Neural progenitor cell (in vitro differentiated cells): ENCODE data around the gene HDAC4. TPM values are rescaled to one million over a fixed set of nuclear protein-coding genes. Genes with fewer than 3 reads are reported as not detected.

Experiments
- DNase-seq: peaks from one replicate; pipeline ENCODE4 v3.0.0-alpha.2; 2016; ENCODE audit warnings: low spot score
- H2AFZ ChIP-seq: fragments of 200-600 bp; sonication (generic); replicated peaks from 2 replicates; pipeline ENCODE4 v1.6.1; 2016; ENCODE audit warnings: antibody characterized with exemption
- H3F3A ChIP-seq: fragments of 200-600 bp; sonication (generic); 2 replicates; pipeline ENCODE4 v1.6.1; 2016; ENCODE audit warnings: antibody characterized with exemption, low read depth
- H3K27ac ChIP-seq: fragments of 200-600 bp; sonication (generic); 2 replicates; pipeline ENCODE4 v1.5.1; 2016; ENCODE audit warnings: mild to moderate bottlenecking
- H3K27me3 ChIP-seq: fragments of 200-600 bp; sonication (generic); 2 replicates; pipeline ENCODE4 v1.6.1; 2016; ENCODE audit warnings: mild to moderate bottlenecking, moderate library complexity
- H3K36me3 ChIP-seq: fragments of 200-600 bp; sonication (generic); 2 replicates; pipeline ENCODE4 v1.5.1; 2016
- H3K4me1 ChIP-seq: fragments of 200-600 bp; sonication (generic); 2 replicates; pipeline ENCODE4 v1.6.1; 2016; ENCODE audit warnings: mixed run types
- H3K4me2 ChIP-seq: fragments of 200-600 bp; sonication (generic); 2 replicates; pipeline ENCODE4 v1.6.1; 2016
- H3K4me3 ChIP-seq: fragments of 200-600 bp; sonication (generic); 2 replicates; pipeline ENCODE4 v1.5.1; 2016
- H3K79me2 ChIP-seq: fragments of 200-600 bp; sonication (generic); 2 replicates; pipeline ENCODE4 v1.6.1; 2016; ENCODE audit warnings: low read depth
- H3K9ac ChIP-seq: fragments of 200-600 bp; sonication (generic); 2 replicates; pipeline ENCODE4 v1.6.1; 2016
- H3K9me3 ChIP-seq: fragments of 200-600 bp; sonication (generic); 2 replicates; pipeline ENCODE4 v1.5.1; 2016; ENCODE audit warnings: low read depth
- H4K20me1 ChIP-seq: fragments of 200-600 bp; sonication (generic); 2 replicates; pipeline ENCODE4 v1.6.1; 2016; ENCODE audit warnings: low read depth
- H3K27ac Mint-ChIP-seq: 3 replicates; pipeline ENCODE4 v1.8.0; 2021; ENCODE audit warnings: mixed read lengths
- H3K27me3 Mint-ChIP-seq: 2 replicates; pipeline ENCODE4 v1.8.0; 2022; ENCODE audit warnings: low read depth, mild to moderate bottlenecking, inconsistent platforms, moderate library complexity, mixed read lengths; ENCODE audit not compliant: insufficient read depth
- H3K36me3 Mint-ChIP-seq: 3 replicates; pipeline ENCODE4 v1.8.0; 2021; ENCODE audit warnings: mixed read lengths
- H3K4me1 Mint-ChIP-seq: 3 replicates; pipeline ENCODE4 v1.8.0; 2021; ENCODE audit warnings: mixed read lengths
- H3K4me3 Mint-ChIP-seq: 3 replicates; pipeline ENCODE4 v1.8.0; 2021; ENCODE audit warnings: mild to moderate bottlenecking, moderate library complexity, mixed read lengths
- H3K9me3 Mint-ChIP-seq: 3 replicates; pipeline ENCODE4 v1.8.0; 2020; ENCODE audit warnings: mixed read lengths
- EZH2 ChIP-seq: fragments of 200-600 bp; sonication (generic); IDR thresholded peaks from 2 replicates; pipeline ENCODE4 v1.6.1; 2017; ENCODE audit warnings: antibody characterized with exemption, mild to moderate bottlenecking, moderate library complexity
- EZH2phosphoT487 ChIP-seq: fragments of 200-600 bp; sonication (generic); IDR thresholded peaks from 2 replicates; pipeline ENCODE4 v1.6.1; 2017; ENCODE audit warnings: antibody characterized with exemption
- total RNA-seq: library from RNA; depleted of rRNA; stranded (reverse); fragments of >200 nt; gene quantifications from 2 replicates; pipeline ENCODE4 v1.2.3, GENCODE V29; 2015; ENCODE audit warnings: low replicate concordance
- TF ChIP-seq, protein P1 (sequence below): fragments of 200-600 bp; sonication (generic); IDR thresholded peaks from 2 replicates; pipeline ENCODE4 v1.5.1; 2017; ENCODE audit warnings: antibody characterized with exemption, mild to moderate bottlenecking

The HDAC4 gene
- total RNA-seq, 1 donor from 2014 or later: 36.0 TPM

- Histone ChIP-seq H2AFZ (peak overlapping the region; percentile 16), H3K4me1 (peaks cover 40% of the 10 kb centered on the region), H3K4me3 (peak overlapping the region; percentile 9), H3K4me2 (peak overlapping the region; percentile 70), H3K79me2 (no peaks in the 10 kb centered on the region), H4K20me1 (no peaks in the 10 kb centered on the region), H3F3A (peaks cover 38% of the 10 kb centered on the region), H3K9ac (no peak overlapping the region), H3K36me3 (no peaks in the 10 kb centered on the region), H3K9me3 (no peaks in the 10 kb centered on the region), H3K27ac (peak overlapping the region; percentile 90), H3K27me3 (no peaks in the 10 kb centered on the region)
- H3K27me3 Mint-ChIP-seq: peaks cover 17% of the 10 kb centered on the region
- H3K27ac Mint-ChIP-seq: peak overlapping the region; percentile 94
- H3K4me3 Mint-ChIP-seq: peak overlapping the region; percentile 81
- peaks cover 42% of the 10 kb centered on the region for H3K4me1 Mint-ChIP-seq
- DNase-seq: peak; percentile 9
- peaks cover 5% of the 10 kb centered on the region for H3K36me3 Mint-ChIP-seq
- peaks cover 20% of the 10 kb centered on the region for H3K9me3 Mint-ChIP-seq
- no peak for TF ChIP-seq EZH2phosphoT487
- TF ChIP-seq EZH2: no peak
- TF ChIP-seq, protein P1, sequence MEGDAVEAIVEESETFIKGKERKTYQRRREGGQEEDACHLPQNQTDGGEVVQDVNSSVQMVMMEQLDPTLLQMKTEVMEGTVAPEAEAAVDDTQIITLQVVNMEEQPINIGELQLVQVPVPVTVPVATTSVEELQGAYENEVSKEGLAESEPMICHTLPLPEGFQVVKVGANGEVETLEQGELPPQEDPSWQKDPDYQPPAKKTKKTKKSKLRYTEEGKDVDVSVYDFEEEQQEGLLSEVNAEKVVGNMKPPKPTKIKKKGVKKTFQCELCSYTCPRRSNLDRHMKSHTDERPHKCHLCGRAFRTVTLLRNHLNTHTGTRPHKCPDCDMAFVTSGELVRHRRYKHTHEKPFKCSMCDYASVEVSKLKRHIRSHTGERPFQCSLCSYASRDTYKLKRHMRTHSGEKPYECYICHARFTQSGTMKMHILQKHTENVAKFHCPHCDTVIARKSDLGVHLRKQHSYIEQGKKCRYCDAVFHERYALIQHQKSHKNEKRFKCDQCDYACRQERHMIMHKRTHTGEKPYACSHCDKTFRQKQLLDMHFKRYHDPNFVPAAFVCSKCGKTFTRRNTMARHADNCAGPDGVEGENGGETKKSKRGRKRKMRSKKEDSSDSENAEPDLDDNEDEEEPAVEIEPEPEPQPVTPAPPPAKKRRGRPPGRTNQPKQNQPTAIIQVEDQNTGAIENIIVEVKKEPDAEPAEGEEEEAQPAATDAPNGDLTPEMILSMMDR: no peak
These were observed 39.0 kb upstream of the HDAC4 start for GRCh38 chr2:239439754-239440315.

DNA sequence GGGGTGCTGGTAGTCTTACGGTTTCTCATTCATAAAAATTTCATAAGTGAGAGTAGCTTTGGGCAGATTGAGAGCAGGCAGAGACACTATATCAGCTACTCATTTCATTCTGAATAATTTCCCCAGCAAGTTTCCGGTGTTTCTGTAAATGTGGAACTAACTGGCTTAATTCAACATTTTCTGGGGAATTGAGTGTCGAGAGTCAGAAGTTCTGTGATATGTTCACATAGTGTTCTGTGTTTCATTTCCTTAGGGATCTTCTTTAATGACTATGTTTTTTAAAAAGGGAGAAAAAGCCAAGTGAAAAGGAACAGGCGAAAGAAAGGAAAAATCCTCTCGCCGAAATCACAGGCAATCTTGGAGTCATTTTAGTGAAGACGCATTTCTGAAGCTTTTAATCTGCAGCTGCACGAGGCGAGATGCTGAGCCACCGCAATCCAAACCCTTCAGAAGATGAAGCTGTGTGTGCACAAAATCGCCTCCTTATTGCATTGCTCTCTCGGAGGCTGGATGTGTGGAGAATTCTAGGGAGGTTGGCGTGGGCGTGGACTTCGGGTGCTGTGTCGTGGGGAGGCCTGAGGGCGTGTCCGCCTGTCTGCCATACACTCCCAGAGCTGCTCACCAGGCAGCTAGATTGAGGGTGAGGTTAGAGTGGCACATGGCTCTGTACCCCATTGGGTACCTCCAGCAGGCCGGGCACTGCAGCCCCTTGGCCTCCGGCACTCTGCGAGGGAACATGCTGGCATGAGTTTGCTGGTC lies 38.4 kb upstream of the HDAC4 start:
- H3F3A ChIP-seq: peaks cover 38% of the 10 kb centered on the region
- peak overlapping the region; percentile 16 for H2AFZ ChIP-seq
- DNase-seq: no peak
- H3K79me2 ChIP-seq: no peaks in the 10 kb centered on the region
- H3K27ac Mint-ChIP-seq: peak overlapping the region; percentile 94
- H3K36me3 ChIP-seq: no peaks in the 10 kb centered on the region
- peaks cover 42% of the 10 kb centered on the region for H3K4me1 Mint-ChIP-seq
- H3K36me3 Mint-ChIP-seq: peaks cover 5% of the 10 kb centered on the region
- peaks cover 18% of the 10 kb centered on the region for H3K9me3 Mint-ChIP-seq
- peaks cover 17% of the 10 kb centered on the region for H3K27me3 Mint-ChIP-seq
- H3K4me3 Mint-ChIP-seq: peak overlapping the region; percentile 53
- H3K4me3 ChIP-seq: no peak overlapping the region
- no peaks in the 10 kb centered on the region for H3K9me3 ChIP-seq
- H3K27ac ChIP-seq: peak overlapping the region; percentile 90
- no peaks in the 10 kb centered on the region for H4K20me1 ChIP-seq
- no peak overlapping the region for H3K9ac ChIP-seq
- no peaks in the 10 kb centered on the region for H3K27me3 ChIP-seq
- peak overlapping the region; percentile 70 for H3K4me2 ChIP-seq
- H3K4me1 ChIP-seq: peaks cover 36% of the 10 kb centered on the region
- TF ChIP-seq, protein P1: no peak
- TF ChIP-seq EZH2 (no peak), EZH2phosphoT487 (no peak)

DNA sequence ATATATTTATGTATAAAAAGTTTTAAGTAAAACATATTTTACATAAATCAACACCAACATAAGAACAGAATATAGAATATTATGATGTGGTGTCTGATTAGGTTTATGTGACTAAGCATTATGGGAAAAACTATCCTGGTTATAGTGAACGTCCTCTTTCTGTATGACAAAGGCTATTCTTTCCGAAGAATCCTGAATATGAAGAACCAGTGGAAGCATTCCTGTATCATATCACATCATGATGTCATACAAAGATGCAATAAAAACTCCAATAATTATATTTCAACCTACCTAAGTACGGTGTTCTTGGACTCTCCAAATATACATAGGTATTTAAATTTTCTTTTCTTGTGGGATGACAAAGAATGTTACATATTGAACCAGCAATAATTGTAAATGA lies 37.5 kb upstream of the HDAC4 start:
- no peaks in the 10 kb centered on the region for H4K20me1 ChIP-seq
- H3K79me2 ChIP-seq: no peaks in the 10 kb centered on the region
- peaks cover 2% of the 10 kb centered on the region for H3K36me3 ChIP-seq
- no peak overlapping the region for H3K9ac ChIP-seq
- no peak overlapping the region for H2AFZ ChIP-seq
- peaks cover 41% of the 10 kb centered on the region for H3K4me1 Mint-ChIP-seq
- no peak overlapping the region for H3K4me2 ChIP-seq
- no peaks in the 10 kb centered on the region for H3K9me3 ChIP-seq
- H3K27me3 Mint-ChIP-seq: peaks cover 12% of the 10 kb centered on the region
- peaks cover 20% of the 10 kb centered on the region for H3K9me3 Mint-ChIP-seq
- peaks cover 3% of the 10 kb centered on the region for H3K36me3 Mint-ChIP-seq
- H3K27ac ChIP-seq: no peak overlapping the region
- no peak overlapping the region for H3K4me3 Mint-ChIP-seq
- TF ChIP-seq EZH2phosphoT487 (no peak), EZH2 (no peak)
- TF ChIP-seq, protein P1: no peak
- H3K27ac Mint-ChIP-seq: no peak overlapping the region
- peaks cover 36% of the 10 kb centered on the region for H3K4me1 ChIP-seq
- no peak overlapping the region for H3K4me3 ChIP-seq
- H3K27me3 ChIP-seq: no peaks in the 10 kb centered on the region
- peaks cover 38% of the 10 kb centered on the region for H3F3A ChIP-seq
- DNase-seq: no peak
